ENCODE results near the gene POLD2. TPM values are rescaled to one million over a fixed set of nuclear protein-coding genes. Genes with fewer than 3 reads are reported as not detected.
"Not testable (repeated sequence)": the region's sequence is repeated elsewhere in the genome, so short reads cannot be mapped to it uniquely, and the experiment has no call there.

Gene POLD2
- total RNA-seq, 1 donor from 2014 or later: 44.6 TPM

DNA sequence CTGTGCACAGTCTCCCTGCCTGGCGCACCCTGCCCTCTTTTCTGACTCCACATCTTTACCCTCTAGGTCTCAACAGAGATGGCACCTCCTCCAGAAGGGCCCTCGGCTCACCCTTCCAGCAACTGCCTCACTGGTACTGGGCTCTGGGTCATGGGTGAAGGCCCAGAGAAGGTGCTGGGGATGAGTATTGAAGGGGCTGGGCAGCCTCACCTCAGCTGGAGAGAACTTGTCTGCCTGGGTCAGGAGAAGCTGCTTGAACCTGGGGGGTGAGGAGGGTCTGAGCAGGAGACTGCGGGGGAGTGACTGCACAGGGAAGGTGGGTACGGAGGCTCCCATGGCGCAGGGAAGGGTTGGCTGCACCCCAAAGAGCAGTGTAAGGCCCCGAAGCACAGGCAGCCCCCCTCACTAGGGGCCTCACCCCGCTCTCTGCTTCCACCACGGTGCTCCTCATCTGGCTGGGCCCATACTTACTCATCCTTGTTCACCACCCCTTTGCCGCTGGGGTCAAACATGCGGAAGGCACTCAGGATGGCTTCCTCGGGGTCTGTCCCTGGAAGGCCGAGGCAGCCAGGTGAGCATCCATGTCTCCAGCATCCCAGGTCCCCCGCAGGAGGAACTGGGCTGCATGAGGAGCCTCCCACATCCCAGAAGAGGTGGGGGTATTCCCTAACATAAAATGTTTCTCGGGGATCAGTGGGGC is 16.1 kb upstream of the POLD2 start:
- no peak for DNase-seq (ENCODE audit: extremely low read depth, low read depth, low spot score)

GRCh38 chr7:44138698-44139097 is 15.3 kb upstream of the POLD2 start:
- no peak for DNase-seq (ENCODE audit: extremely low read depth, low read depth, low spot score)

DNA sequence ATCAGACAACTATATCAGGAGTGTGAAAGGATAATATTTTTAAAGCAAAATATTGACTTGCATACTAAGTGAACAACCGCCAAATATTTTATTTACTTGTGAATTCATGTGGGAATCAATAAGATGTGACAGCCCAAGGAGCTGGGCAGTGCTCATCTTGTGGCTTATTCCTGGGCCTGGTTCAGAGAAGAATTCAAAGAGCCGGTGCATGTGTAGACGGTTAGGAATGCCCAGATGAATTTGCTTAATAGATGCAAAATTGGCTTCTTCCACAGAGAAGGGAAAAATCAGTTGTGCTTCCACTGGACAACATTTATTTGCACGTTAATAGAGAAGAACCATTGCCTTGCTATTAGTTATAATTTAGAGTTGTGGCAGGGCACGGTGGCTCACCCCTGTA is 13.4 kb upstream of the POLD2 start:
- no peak for DNase-seq (ENCODE audit: extremely low read depth, low read depth, low spot score)

DNA sequence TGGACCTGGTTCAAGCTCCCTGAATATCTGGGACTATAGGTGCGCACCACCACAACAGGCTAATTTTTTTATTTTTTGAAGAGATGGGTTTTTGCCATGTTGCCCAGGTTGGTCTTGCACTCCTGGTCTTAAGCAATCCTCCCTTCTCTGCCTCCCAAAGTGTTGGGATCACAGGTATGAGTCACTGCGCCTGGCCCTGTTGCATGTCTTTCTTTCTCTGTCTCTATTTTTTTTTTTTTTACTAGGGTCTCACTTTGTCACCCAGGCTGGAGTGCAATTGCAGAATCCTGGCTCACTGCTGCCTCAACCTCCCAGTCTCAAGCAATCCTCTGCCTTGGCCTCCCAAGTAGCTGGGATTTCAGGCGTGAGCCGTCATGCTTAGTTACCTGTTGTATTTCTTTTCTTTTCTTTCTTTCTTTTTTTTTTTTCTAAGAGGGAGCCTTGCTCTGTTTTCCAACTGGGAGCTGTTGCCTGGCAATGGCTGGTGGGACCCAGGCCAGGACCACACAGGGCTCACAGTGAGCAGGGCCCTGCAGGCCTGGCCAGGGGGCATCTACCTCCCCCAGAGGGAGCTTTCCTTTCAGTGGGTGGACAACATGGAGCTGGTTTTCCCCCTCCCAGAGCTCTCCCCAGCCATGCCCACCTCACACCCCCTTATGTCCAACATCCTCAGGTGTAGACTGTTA is 11.7 kb upstream of the POLD2 start:
- DNase-seq (ENCODE audit: extremely low read depth, low read depth, low spot score): no peak

DNA sequence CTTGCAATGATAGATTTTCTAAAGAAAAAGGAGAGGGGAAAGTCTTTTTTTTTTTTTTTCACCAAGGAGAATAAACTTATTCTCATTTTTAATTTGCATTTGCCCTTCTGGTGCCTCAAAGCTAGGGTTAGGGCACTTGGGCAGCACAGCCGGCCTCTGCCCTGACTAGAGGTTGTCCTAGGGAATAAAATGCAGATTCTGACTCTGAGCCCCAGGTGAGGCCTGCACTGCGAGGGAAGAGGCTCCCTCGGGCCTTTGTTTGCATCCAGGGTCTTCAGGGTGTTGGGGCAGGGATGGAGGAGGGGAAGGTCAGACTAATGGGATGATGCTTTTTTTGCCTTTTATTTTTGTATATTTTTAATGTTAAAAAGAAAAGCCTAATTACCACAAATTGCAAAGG is 9.9 kb upstream of the POLD2 start:
- no peak for DNase-seq (ENCODE audit: extremely low read depth, low read depth, low spot score)

- DNase-seq (ENCODE audit: extremely low read depth, low read depth, low spot score): no peak
Observed at GRCh38 chr7:44132039-44132438, 8.7 kb upstream of the POLD2 start.

DNA sequence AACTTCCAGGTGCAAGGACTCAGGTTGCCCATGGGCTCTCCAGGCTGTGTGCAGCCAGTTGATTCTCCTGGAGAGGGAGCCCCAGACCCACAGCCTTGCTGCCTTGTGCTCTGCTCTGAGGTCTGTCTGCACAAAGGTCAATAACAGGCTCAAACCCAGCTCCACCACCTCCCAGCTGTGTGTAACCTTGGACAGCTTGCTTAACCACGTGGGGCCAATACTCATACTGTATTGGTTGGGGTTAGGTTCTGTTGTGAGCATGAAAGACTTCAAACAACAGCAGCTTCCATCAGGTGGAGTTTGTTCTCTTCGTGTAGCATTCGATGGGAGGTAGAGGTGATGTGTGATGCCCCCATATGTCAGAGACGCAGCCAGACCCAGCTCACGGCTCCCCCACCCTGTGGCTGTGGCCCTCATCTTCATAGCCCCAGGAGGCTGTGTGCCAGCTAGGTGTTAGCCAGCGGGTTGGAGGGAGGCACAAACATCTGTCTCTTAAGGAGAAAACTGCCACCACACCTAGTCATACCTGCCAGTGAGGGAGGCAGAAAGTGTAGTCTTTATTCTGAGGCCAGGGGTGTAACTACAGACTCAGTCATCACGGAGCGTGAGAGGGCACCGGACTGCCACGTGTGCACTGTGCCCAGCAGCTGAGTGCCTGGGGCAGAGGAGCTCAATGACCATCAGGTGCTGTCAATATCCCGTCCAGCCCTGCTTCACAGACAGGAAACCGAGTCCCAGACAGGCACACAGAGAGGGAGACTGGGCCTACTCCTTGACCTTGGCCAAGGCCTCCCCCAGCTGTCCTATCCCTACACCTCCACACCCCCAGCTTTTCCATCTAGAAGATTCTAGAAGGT is 8.1 kb upstream of the POLD2 start:
- DNase-seq (ENCODE audit: extremely low read depth, low read depth, low spot score): no peak

DNA sequence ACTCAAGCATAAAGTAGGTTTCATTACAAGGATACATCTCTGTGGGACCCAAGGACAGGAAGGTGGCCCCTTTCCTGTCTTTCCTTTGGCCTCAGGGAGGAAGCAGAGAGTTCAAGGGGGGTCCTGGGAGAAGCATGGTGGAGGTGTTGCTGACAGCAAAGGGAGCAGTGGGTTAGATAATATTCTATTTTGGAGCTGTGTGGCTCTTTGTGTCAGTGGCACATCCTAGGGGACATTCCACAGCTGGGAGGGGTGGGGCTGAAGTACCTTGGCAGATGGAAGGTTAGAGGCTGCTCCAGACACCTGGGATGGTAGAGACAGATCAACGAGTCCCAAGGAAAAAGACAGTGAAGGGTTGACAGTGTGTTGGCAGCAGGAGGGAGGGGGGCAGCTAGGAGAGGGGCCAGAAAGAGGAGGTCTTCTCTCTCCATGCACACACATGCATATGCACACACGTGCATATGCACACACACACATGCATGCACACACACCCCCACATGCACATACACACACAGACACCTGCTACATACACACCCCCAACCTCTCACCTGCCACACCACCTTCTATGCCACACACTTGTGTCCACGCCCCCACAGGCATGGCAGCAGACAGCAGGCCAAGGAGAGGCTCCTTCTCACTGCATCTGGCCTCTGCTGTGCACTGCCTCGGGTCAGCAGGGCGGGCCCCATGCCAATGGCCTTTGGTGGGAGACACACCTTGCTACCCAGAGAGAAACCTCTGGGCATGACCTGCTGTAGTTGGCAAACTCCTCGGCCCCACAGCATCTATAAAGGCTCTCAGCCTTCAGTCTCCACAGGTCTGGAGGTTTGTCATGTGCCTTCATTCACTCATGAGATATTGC is 5.6 kb upstream of the POLD2 start:
- DNase-seq (ENCODE audit: extremely low read depth, low read depth, low spot score): no peak

DNA sequence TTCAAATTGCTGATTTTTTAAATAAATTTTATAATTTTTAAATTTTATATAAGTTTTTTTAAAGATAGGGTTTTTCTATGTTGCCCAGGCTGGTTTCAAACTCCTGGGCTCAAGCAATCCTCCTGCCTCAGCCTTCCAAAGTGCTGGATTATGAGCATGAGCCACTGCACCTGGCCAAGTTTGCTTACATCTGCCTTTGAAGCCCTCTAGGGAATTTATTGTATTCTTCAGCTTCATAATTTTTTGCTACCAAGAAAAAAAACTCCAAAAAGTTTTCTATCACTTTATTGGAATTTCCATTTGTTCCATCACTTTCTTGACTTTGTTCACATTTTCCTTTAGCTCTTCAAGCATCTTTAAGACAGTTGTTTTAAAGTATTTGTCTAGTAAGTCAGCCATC is 3.8 kb upstream of the POLD2 start:
- no peak for DNase-seq (ENCODE audit: extremely low read depth, low read depth, low spot score)

GRCh38 chr7:44126574-44126973 is 3.2 kb upstream of the POLD2 start:
- DNase-seq (ENCODE audit: extremely low read depth, low read depth, low spot score): not testable (repeated sequence)

- no peak for DNase-seq (ENCODE audit: extremely low read depth, low read depth, low spot score)
Observed at GRCh38 chr7:44124822-44125202, 1.5 kb upstream of the POLD2 start.

- no peak for DNase-seq (ENCODE audit: extremely low read depth, low read depth, low spot score)
Observed at GRCh38 chr7:44122529-44122928, 819 bp downstream of the POLD2 start.

DNA sequence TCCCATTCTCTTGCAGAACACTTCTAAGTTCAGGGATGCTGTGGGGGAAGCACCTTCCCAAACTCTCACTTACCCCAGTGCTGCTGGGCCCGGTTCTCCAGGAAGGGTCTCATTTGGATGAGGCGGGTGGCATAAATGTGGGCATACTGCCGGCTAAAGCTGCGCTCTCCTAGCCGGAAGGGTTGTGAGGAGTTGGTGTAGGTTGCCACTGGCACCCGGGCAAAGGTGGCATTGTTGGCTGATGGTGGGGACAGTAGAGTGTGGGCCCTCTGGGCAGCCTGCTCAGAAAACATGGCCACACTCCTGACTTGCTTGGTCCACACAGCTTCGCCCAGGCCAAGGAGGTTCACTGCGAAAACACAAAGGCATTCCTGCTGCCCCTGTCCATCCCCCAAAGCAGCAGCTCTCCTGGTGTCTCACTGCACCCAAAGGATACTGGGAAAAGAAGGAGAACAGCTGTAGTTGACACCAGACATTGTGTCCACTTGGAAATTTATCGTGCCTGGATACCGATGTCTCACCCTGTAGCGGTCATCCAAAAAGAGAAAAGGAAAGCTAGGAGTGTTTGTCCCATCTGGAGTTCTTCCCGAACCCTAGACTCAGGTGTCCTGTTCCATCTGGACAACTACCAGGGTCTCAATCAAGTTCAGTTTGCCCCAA is 1.5 kb downstream of the POLD2 start:
- DNase-seq (ENCODE audit: extremely low read depth, low read depth, low spot score): no peak

DNA sequence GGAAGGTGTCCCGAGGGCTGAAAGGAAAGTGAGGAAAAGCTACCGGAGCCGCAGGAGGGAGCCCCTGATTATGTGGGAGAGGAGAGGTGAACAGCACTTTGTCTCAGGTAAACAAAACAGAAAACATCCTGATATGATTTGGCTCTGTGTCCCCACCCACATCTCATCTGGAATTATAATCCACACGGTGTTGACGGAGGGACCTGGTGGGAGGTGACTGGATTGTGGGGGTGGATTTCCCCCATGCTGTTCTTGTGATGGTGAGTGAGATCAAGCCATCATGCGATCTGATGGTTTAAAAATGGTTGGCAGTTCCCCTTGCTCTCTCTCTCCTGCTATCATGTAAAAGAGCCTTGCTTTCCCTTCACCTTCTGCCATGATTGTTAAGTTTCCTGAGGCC is 3.0 kb downstream of the POLD2 start:
- no peak for DNase-seq (ENCODE audit: extremely low read depth, low read depth, low spot score)

DNA sequence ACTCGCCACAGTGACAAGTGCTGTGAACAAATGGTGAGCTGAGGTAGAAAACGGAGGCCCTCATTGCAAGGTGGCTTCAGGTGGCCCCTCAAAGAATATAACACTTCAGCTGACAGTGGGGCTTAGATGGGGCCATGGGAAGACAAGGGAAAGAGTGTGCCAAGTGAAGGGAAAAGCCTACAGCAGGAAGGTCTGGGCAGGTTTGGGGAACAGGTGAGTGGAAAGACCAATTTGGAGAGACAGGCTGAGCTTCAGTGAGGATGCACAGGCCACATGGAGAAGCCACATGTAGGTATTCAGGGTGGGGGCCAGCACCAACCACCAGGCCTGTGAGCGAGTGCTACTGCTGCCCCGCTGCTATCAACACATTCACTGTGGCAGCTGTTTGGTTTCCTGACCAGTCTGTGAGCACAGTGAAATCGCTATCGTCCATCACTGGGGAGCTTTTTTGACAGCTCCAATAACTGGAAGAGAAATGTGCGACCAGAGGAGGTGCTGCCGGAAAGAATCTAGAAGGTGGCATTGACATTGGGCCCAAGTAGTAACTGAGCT is 3.4 kb downstream of the POLD2 start:
- no peak for DNase-seq (ENCODE audit: extremely low read depth, low read depth, low spot score)

DNA sequence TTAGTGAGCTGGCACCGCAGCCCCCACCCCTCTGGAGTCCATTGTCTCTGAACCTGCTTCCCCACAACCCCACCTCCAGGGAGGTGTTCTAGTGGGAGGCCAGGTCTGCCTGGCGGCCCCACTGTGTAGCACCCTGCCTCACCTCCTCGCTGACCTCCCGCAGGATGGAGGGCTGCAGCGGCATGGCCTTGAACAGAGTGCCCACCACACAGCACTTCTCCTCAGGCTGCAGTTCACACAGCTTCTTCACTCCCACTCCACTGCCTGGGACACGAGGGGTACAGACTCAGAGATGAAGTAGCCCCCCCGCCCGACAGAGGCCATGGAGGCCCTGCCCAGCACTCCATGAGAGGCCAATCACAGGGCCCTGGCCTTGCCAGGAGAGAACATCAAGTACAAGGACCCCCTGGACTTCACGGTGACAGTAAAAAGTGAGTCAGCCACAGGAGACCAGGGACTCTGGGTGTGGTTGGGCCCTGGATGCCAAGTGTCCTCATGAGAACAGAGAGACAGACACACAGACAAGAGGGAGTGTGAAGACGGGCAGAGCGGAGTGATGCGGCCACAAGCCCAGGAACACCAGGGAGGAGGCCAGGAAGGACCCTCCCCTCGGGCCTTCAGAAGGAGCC is 5.4 kb downstream of the POLD2 start:
- DNase-seq (ENCODE audit: extremely low read depth, low read depth, low spot score): no peak

DNA sequence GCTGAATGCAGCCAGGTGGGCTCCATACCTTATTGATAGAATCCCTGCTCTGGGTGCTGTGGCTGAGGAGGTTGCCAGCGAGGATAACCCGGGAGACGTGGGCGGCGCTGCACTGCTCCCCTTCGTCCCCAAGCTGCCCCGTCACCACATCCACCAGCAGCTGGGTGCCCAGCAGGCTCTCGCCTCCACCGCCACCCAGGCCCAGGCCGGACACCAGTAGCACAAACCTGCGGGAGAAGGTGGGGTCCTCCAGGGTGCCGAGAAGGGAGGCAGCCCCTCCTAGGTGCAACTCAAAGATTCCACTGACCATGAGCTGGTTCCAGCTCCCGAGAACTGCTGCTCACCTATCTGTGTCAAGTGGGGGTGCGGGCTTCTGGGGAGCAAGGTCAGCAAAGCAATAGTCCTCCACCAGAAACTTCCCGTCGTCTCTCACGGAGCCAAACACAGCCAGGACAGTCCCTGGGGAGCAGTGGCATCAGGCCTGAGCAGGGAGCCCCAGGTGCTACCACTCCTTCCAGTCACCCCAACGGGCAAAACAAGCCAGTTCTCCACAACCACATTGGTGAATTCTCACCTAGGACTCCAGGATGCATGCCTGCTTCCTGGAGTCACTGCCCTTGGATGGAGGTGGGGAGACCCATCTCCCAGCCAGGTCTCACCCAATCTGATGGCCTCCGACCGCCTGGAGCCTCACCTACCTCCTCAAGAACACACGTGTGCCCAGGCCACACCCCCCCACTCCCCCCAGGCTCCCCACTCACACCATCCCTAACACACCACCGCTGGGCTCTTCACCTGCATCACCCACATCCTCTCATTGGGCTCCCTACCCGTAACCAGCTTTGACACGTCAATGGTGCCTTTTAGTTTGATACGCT is 6.3 kb downstream of the POLD2 start:
- no peak for DNase-seq (ENCODE audit: extremely low read depth, low read depth, low spot score)

- DNase-seq (ENCODE audit: extremely low read depth, low read depth, low spot score): no peak
Observed at GRCh38 chr7:44116087-44116788, 7.1 kb downstream of the POLD2 start.

Data from glomerular endothelial cell (primary cell).